ENCODE results near the gene COL9A2.
A peak's percentile ranks its signal among the peaks of the same experiment; 100 is the strongest.

The COL9A2 gene

DNA sequence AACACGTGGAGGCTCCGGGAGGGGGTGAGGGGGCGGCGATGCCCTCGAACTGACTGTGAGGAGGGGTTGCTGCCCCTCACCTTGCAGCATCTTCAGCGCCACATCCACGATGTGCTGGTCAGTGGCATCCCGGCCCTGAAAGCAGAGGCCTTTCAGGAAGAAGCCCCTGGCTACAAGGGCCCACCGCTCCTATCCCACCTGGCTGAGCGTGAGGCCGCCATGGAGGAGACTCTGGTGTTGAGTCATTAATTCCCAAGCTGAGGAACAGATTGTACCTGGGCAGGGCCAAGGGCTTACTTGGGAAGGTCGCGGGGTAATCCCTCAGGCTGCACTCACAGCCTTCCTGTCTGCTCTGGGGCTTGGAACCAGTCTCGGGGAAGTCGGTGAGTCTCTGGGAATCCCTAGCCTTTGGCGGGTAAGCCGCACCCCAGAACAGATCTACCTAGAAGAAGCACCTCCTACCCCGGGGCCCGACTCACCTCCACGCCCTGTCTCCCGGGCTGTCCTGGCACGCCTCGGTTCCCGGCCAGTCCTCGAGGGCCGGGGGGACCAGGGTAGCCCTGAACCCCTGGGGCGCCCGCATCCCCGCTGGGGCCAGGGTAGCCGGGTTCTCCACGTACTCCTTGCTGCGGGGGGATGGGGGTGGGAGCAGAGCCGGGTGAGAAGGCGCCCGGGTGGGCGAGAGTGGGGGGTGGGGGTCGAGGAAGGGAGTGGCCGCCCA, 13.9 kb downstream of the COL9A2 start:
- DNase-seq (ENCODE audit: low read depth): no peak

DNA sequence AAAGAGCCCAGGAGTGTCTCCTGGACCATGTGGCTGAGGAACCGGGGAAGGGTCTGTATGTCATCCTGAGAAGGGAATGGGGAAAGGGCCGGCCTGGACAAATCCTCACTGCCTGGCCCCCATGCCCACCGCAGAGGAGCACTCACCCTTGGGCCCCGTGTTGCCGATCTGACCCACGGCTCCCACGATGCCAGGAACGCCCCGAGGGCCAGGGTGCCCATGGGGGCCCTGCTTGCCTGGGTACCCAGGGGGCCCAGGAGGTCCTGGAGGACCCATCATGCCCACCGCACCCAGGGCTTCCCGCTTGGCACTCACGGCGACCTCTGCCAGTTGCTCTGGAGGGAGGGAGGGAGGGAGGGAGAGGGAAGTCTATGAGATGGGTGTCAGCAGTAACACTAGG, 14.6 kb downstream of the COL9A2 start:
- DNase-seq (ENCODE audit: low read depth): no peak

DNA sequence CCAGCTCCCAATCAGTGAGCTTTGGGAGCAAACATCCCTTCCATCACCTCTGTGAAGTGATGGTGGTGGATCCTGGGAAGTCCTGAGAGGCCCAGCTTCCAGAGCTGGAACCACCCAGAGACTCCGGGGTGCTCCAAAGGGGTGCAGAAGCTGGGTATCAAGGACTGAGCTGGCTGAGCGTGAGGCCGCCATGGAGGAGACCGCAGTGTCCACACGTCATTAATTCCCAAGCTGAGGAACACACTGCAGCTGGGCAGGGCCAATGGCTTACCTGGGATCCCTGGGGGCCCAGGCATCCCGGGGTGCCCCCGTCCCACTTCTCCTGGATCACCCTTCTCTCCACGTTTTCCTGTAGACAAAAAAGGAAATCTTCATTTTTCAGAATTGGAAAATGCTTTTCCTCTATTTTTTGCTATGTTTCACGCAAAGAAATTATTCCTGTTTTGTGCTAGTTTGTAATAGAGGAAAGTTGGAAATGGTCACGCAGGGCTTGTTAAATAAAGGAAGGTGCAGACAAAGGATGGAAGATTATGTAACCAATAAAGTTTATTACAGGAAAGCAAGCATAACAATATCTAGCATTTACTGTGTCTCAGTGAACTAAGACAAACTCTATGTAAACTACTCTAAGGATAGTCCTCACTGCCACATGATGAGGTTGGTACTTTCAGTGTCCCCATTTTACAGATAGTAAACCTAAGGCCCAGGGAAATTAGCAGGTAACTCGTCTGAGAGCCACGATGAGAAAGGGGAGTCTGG, 15.4 kb downstream of the COL9A2 start:
- no peak for DNase-seq (ENCODE audit: low read depth)

DNA sequence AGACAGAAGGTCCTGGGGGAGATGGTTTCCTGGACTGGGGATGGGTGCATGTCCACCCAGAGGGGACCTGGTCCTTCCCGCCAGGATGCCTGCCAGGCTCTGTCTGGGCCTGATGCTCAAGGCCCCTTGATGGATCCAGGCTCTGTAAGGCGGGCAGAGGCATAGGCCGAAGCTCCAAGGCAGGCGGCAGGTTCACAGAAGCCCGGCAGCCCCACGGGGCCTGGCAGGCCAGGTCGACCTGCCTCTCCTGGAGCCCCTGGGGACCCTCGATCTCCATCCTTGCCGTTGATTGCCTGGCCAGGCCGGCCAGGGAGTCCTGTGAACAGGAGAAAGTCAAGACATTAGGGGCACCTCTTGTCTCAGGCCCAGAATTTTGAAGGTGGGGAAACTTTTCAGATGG, 16.0 kb downstream of the COL9A2 start:
- DNase-seq (ENCODE audit: low read depth): no peak

DNA sequence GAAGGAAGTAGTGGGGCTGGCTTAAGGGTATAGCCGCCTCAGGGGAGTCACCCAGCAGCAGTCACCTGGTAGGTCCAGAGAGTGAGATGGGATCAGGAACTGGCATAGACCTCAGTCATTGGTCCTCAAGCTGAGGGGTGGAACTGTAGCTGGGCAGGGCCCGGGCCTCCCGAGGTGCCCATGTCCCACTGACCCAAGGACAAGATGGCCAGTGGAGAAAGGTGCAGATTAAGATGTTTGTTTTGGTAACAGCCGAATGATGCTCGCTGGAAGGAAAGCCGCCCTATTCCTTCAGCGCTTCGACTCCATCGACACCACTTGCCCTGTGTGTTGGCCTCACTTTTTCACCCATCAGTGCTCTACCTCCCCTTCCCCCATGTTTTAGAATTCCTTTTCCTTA, 16.4 kb downstream of the COL9A2 start:
- no peak for DNase-seq (ENCODE audit: low read depth)

DNA sequence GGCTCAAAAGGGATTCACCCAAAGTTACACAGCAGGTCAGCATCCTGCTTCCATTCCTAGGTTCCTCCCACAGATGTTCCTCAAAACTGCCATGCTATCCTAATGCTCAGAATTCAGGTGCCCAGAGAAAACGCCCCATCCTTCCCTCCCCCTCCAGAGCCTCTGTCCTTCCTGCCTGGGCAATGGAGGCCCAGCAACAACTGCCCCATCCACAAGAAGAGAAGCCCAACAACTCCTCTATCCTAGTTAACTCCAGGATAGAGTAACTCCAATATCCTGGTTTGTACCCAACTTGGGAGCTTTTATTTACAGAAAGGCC, 16.9 kb downstream of the COL9A2 start:
- DNase-seq (ENCODE audit: low read depth): no peak

DNA sequence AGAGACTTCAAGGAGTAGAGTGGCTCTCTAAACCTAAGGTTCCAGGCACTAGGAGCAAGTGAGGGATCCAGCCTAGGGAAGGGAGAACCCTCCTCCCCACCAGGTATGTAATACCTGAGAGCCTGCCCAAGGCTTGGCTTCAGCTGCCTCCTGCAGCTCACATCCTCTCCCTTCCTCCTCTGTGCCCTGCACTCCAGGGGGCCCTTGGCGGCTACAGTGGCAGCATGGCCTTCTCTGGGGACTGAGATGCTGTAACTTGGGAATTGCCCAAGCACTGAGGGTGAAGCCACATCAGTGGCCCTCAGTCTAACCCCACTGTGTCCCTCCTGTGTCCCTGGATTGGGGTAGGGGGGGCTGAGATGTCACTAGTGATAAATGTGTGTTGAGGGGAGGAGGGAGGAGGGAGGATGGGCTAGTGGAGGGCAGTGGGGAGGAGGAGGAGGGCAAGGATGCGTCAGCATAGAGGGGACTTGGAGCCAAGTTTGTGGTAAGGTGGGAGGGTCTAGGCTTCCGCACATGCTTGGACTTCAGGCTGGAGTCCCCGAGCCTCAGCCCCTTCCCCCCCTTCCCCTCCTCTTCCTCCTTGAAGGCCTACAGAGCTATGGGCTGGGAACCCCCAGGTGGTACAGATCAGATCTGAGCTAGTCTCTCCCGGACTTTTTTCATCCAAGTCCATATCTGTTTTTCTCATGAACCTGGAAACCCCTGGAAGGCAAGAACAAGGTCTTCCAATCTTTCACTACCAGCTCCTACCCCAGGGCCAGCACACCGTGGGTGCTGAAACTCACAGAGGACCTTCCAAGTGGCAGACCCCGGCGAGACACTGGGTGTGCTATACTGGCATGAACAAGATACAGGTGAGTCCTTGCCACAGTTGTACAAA, 17.5 kb downstream of the COL9A2 start:
- DNase-seq (ENCODE audit: low read depth): no peak

DNA sequence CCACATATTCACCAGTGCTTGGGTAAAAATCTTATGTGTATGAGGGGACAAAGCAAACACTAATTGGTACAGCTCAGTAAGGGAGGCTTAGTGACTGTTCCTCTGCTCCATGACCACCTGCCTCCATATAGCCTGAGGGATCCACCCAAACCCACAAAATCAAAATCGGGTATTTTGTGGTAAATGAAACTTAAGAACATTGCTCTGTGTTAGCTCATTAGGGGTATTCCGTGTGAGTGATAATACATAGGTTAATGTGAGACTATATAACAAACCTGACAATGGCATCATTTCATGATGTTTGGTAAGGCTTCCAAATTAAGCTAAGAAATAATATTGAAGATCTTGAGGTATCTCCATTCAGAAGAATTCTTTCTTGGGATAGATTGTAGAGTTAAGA, 25.8 kb downstream of the COL9A2 start:
- no peak for DNase-seq (ENCODE audit: low read depth)

DNA sequence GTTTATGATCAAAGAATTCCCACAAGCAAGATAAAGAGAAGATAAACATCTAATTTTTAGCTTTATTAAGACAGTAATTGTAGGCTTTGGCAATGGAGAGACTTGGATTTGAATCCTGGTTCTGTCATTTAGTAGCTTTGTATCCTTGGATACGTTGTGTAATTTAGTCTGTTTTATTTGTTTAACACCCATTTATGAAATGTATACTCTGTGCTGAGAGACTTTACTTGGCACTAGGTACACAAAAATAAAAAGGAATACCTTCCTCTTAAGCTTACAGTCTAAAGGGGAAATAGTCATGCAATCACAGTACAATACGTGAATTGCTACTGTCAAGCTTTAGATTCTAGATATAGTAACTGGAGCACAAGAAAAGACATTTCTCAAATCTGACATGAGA, 35.2 kb downstream of the COL9A2 start:
- DNase-seq (ENCODE audit: low read depth): no peak

DNA sequence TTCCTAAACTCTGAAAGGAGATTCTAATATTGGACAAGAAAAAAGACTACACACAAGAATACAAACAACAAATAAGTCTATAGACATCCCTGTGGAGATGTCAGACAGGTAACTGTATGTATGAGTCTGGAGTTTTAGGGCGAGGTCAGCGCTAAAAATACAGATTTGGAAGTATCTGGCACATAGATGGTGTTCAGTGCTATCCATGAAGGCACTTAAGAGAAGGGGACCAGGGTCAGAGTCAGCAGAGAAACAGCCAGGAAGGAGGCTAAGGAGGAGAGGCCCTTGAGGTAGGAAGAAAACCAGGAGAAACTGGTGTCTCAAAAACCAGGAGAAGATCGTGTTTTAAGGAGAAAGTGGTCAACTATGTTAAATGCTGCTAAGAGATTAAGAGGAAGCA, 41.0 kb downstream of the COL9A2 start:
- DNase-seq (ENCODE audit: low read depth): no peak

DNA sequence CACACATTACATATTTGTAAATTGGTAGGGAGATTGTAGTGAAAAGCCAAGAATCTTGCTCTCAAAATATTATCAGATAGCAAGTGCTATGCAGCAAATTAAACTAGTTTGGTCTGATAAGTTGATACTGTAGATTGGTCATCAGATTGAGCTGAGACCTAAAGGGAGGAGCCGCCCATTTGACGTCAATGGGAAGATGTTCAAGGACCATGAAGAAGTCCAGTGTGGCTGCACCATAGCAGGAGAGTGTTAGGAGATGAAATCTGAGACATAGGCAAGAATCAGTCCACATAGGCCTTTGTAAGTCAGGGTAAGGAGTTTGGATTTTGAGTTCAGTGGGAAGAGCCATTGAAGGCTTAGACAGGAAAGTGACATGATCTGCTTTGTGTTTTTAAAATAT, 42.8 kb downstream of the COL9A2 start:
- DNase-seq (ENCODE audit: low read depth): no peak

DNA sequence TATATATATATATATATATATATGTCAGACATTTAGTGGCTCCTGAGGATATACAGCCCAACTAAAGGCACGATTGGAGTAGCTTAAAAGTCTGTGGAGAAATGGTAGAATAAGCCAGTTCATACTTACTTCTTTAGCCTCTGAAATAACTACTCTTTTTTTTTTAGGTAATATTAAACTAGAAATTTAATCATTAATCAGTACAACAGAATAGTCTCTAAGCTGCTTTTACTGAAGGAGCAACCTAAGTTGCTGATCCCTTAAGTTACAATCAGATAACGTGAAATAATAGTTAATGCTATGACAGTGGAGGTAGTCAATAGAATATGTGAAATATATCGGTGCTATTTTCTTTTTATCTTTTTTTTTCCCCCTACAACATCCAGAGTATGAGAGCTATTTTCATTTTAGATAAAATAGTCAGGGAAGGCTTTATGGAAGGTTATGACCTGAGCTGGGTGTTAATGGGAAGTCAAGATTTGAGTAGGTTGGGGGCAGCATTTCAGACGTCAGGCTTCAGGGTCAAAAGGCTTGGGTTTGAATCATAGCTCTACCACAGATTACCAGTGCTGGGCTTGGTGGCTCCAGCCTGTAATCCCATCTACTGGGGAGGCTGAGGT, 43.4 kb downstream of the COL9A2 start:
- no peak for DNase-seq (ENCODE audit: low read depth)

DNA sequence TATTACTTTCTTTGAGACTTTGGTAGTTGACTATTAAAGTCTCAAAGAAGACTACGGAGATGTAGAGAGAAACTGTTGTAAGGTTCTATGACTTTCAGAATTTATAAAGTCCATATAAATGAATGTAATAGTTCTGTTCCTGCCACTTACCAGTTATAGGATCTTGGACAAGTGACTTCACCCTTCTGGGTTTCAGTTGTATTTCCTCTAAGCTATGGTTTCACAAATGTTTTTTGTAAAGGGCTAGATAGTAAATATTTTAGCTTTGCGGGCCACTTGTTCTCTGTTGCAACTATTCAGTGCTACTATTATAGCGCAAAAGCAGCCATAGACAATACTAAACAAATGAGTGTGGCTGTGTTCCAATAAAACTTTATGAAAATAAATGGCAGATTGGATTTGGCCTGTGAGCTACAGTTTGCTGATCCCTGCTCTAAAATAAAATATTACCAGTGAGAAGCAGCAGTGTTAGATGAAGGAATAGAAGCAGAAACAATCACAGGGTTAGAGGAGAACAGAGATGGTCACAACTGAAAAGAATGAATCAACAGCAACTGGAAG, 44.4 kb downstream of the COL9A2 start:
- DNase-seq (ENCODE audit: low read depth): no peak

DNA sequence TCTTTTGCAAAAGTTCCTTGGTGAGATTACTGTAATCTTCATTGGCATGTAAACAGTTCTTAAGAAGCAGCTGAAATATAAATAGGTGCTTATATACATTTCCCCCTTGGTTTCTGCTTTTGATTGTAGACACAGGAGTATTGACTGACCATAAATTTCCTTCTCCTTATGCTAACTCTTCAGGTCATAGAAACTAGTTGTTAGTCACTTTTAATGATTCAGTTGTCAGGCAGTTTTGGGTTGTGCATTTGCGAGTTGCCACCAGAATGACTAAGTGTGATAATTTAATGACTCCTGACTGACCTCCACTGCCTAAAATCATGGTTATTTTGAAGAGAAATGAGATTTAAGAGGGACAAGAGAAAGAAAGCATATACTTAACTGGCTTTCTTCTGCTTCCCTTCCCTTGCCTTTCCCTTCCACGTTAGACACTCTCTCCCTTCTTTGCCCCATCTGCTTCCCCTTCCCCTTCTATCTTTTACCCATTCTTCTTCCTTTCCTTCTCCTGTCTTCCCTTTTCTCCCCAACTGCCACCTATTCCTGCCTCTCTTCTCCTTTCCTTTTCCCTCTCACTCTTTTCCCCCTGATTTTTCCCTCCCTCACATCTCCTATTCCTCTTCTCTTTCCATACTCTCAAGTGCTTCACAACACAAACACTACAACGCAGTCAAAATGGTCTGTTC, 46.8 kb downstream of the COL9A2 start:
- DNase-seq (ENCODE audit: low read depth): no peak

DNA sequence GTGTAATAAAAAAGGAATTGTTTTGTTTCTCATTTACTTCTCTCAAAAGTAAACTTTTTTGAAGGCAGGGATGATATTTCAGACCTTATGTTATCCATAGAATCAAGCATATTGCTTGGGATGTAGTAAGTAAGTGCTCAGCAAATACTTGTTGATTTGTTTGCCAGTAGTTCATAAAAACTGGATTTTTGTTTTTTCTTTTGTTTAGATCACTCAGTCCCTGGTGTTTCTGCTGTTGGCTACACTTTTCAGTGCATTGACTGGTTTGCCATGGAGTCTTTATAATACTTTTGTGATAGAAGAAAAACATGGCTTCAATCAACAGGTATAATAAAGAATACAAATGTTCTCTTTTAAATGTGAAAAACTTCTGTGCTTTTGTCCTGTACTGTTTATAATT, 48.9 kb downstream of the COL9A2 start:
- DNase-seq (ENCODE audit: low read depth): no peak

DNA sequence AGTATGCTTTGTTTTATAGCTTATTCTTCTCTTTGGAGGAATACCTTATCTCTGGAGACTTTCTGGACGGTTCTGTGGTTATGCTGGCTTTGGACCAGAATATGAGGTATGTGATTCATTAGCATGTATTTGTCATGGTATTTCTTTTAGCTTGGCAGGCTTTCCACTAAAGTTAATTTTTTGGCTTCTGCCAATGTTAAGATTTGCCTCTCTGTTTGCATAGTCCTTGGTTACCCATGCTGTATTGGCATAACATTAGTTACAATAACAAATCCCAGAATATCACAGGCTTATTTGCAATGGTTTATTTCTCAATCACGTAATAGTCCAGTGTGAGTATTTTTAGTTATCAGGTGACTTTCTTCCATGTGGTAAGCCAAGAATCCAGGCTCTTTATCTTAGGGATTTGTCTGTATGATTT, 49.3 kb downstream of the COL9A2 start:
- DNase-seq (ENCODE audit: low read depth): peak; percentile 78

DNA sequence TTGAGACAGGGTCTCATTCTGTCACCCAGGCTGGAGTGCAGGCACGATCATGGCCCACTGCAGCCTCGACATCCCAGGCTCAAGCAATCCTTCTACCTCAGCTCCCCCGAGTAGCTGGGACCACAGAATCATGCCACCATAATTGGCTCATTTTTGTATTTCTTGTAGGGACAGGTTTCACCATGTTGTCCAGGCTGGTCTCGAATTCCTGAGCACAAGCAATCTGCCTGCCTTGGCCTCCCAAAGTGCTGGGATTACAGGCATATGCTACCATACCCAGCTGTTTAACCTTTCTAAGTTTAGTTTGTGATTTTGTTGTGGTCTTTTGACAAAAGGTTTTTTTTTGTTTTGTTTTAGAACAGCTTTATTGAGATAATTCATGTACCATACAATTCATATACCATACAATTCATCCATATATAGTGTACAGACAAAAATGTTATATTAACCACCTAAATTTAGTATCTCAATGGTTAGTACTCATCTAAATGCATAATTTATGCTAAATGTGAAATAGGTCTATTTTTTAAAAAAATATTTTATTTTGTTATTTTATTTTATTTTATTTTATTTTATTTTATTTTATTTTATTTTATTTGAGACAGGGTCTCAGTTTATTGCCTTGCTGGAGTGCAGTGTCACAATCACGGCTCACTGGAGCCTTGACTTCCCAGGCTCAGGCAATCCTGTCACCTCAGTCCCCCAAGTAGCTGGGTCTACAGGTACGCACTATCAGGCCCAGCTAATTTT, 50.1 kb downstream of the COL9A2 start:
- no peak for DNase-seq (ENCODE audit: low read depth)

DNA sequence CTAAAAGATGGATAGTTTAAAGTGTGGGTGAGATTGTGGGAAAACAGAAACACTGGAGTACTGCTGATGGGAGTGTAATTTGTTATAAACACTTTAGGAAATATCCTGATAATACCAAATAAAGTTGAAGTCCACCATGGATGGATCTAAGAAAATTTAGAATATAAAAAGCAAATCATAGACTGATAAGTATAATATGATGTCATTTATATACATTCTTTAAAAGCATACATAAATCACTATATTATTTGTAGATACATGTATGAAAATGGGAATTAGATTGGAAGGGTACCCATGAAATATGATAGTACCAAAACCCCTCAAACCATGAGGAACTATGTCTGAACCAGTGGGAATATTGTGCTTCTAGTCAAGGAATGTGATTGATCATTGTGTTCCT, 51.2 kb downstream of the COL9A2 start:
- DNase-seq (ENCODE audit: low read depth): no peak

DNA sequence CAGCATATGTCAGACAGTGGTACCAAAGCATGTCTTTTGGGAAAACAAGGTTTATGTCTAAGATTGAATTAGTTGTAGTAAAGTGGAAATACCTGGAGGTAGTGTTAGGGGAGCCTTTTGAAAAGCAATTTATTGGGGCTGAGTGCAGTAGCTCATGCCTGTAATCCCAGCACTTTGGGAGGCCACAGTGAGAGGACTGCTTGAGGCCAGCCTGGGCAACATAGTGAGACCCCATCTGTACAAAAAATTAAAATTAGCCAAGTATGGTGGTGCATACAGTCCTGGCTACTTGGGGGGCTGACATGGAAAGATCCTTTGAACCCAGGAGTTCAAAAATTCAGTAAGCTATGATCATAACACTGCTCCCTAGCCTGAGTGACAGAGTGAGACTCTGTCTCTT, 51.8 kb downstream of the COL9A2 start:
- no peak for DNase-seq (ENCODE audit: low read depth)

DNA sequence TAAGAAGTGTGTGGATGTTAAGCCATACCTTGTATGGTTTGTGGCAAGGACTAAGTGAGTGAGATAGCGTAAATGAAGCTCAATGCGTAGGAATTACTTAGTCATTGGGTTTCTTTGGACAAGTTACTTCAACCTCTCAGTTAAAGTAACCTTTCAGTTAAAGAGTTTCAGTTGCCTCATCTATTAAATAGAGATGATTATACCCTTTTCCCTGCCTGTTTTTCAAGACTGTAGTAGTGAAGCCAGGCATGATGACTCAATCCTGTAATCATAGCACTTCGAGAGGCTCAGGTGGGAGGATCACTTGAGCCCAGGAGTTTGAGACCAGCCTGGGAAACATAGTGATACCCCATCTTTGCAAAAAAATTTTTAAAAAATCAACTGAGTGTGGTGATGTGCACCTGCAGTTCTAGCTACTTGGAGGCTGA, 52.7 kb downstream of the COL9A2 start:
- DNase-seq (ENCODE audit: low read depth): no peak

DNA sequence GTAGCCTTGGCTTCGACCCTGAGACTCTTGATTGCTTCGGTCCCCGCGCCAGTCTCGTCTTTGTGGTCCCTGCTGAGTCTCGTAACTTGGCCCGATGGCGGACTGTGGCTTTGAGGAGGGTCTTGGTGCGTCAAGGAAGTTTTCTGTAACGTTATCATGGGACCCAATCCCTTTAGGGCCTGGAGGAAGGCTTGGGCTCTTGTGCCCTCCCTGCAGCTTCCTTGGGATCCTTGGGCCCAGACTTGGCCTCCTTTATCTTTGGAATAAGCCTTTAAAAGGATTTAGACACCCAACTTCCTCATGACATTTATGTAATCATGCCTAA, 58.7 kb downstream of the COL9A2 start:
- DNase-seq (ENCODE audit: low read depth): no peak
